OCI-LY7 (cell line): ENCODE data around the gene DMXL1. TPM values are rescaled to one million over a fixed set of nuclear protein-coding genes. Genes with fewer than 3 reads are reported as not detected.

ENCODE experiments used
- BruUV-seq: library from RNA; stranded (reverse); fragments of 400-500 nt; replicated peaks from 2 replicates; lab custom pipeline; 2021; lab: Mats Ljungman, UMichigan
- CTCF ChIA-PET: fragments of 300-600 bp; sonication (Branson Sonifier 250); formaldehyde crosslinking; loops from one replicate; lab custom pipeline; 2022; ENCODE audit warnings: antibody characterized with exemption; ENCODE audit not compliant: unreplicated experiment; lab: Charles Lee
- POLR2A ChIA-PET: fragments of 300-600 bp; sonication (Branson Sonifier 250); formaldehyde crosslinking; loops from one replicate; lab custom pipeline; 2022; ENCODE audit warnings: antibody characterized with exemption; lab: Charles Lee
- DNase-seq: peaks from one replicate; pipeline ENCODE4 v3.0.0-alpha.2; 2015; ENCODE audit warnings: low spot score
- H2AFZ ChIP-seq: fragments of 200-600 bp; sonication (generic), shearing (Covaris generic); 2 replicates; pipeline ENCODE4 v1.6.1; 2014; ENCODE audit warnings: mild to moderate bottlenecking, antibody characterized with exemption, low read length, moderate library complexity
- H3K27ac ChIP-seq: fragments of 200-600 bp; sonication (generic); 2 replicates; pipeline ENCODE4 v1.5.1; 2014; ENCODE audit warnings: mixed run types, low read depth, mild to moderate bottlenecking, moderate library complexity, low read length, inconsistent platforms; ENCODE audit not compliant: poor library complexity, severe bottlenecking
- H3K36me3 ChIP-seq: fragments of 200-600 bp; sonication (generic); 2 replicates; pipeline ENCODE4 v1.6.1; 2014; ENCODE audit warnings: mild to moderate bottlenecking, antibody characterized with exemption, low read length, moderate library complexity, mixed read lengths; ENCODE audit not compliant: insufficient read depth
- H3K4me1 ChIP-seq: fragments of 200-600 bp; sonication (generic); 2 replicates; pipeline ENCODE4 v1.5.1; 2014; ENCODE audit warnings: mild to moderate bottlenecking, low read length; ENCODE audit not compliant: insufficient read depth, poor library complexity, severe bottlenecking
- H3K4me2 ChIP-seq: fragments of 200-600 bp; sonication (generic); 2 replicates; pipeline ENCODE4 v1.6.1; 2014; ENCODE audit warnings: mild to moderate bottlenecking, low read length
- H3K4me3 ChIP-seq: fragments of 200-600 bp; sonication (generic); 2 replicates; pipeline ENCODE4 v1.5.1; 2014; ENCODE audit warnings: mild to moderate bottlenecking, low read depth, low read length; ENCODE audit not compliant: poor library complexity, severe bottlenecking
- H3K79me2 ChIP-seq: fragments of 200-600 bp; sonication (generic); 2 replicates; pipeline ENCODE4 v1.6.1; 2016; ENCODE audit warnings: low read depth, mild to moderate bottlenecking, low read length, moderate library complexity, mixed read lengths; ENCODE audit not compliant: insufficient read depth
- H3K9me2 ChIP-seq: fragments of 200-600 bp; sonication (generic); 2 replicates; pipeline ENCODE4 v1.6.1; 2016; ENCODE audit warnings: mild to moderate bottlenecking, low read length, mixed read lengths; ENCODE audit not compliant: insufficient read depth
- H3K9me3 ChIP-seq: fragments of 200-600 bp; sonication (generic); 2 replicates; pipeline ENCODE4 v1.6.1; 2014; ENCODE audit warnings: mild to moderate bottlenecking, mixed run types, low read length, mixed read lengths
- H4K20me1 ChIP-seq: fragments of 200-600 bp; sonication (generic); 2 replicates; pipeline ENCODE4 v1.6.1; 2014; ENCODE audit warnings: mild to moderate bottlenecking, antibody characterized with exemption, low read length, moderate library complexity, mixed read lengths; ENCODE audit not compliant: insufficient read depth
- CTCF ChIP-seq: fragments of 200-600 bp; sonication (generic); conservative IDR thresholded peaks from 2 replicates; pipeline ENCODE4 v1.5.1; 2014; ENCODE audit warnings: mild to moderate bottlenecking, antibody characterized with exemption, low read length, moderate library complexity, mixed read lengths
- EZH2phosphoT487 ChIP-seq: fragments of 200-600 bp; sonication (generic); IDR thresholded peaks from 2 replicates; pipeline ENCODE4 v1.6.1; 2018; ENCODE audit warnings: low read depth, borderline replicate concordance, mild to moderate bottlenecking, mixed run types, antibody characterized with exemption, low read length, moderate library complexity, mixed read lengths
- intact Hi-C: fragments of 100-400 bp; cut with micrococcal nuclease; formaldehyde crosslinking; loops from one replicate; pipeline ENCODE4 v1.10.0; 2022; ENCODE audit not compliant: unreplicated experiment
- total RNA-seq, 2 experiments: library from RNA; depleted of rRNA in 1 of 2; stranded (reverse); fragments of >200 nt in 1 of 2; shearing (Covaris generic) in 1 of 2; gene quantifications; 2 replicates each; pipeline ENCODE4 v1.2.3, GENCODE V29; 2014 to 2022

Gene DMXL1
- total RNA-seq, 2 experiments from 2014 or later = 76.6 to 79.4 TPM

GRCh38 chr5:119270960-119271757 is 200.3 kb downstream of the DMXL1 start:
- Histone ChIP-seq H3K4me3 (peak overlapping the region; percentile 84), H4K20me1 (no peaks in the 10 kb centered on the region), H3K27ac (peak overlapping the region; percentile 7), H3K9me3 (no peaks in the 10 kb centered on the region), H3K4me1 (peaks cover 75% of the 10 kb centered on the region), H3K36me3 (no peaks in the 10 kb centered on the region), H3K4me2 (peak overlapping the region; percentile 97), H3K79me2 (peaks cover 50% of the 10 kb centered on the region; the same call in 1 of the 2 replicates), H3K9me2 (no peaks in the 10 kb centered on the region), H2AFZ (no peak overlapping the region)
- CTCF ChIA-PET = no interaction called here
- intact Hi-C loops = no loop called here
- DNase-seq = no peak
- TF ChIP-seq CTCF (no peak), EZH2phosphoT487 (no peak)
- POLR2A ChIA-PET = interaction anchor here (1.0 to 4.8 kb wide), 14 partner anchors 8 to 196 kb away, joined by 3 to 46 read pairs (median 8); no protein-coding TSS in a partner anchor
- BruUV-seq = no TSS peak

- Histone ChIP-seq H3K9me3 (no peaks in the 10 kb centered on the region), H4K20me1 (no peaks in the 10 kb centered on the region), H3K4me2 (peak overlapping the region; percentile 97), H3K36me3 (no peaks in the 10 kb centered on the region), H3K4me3 (peak overlapping the region; percentile 84), H3K9me2 (no peaks in the 10 kb centered on the region), H3K79me2 (peaks cover 51% of the 10 kb centered on the region; the same call in 1 of the 2 replicates), H2AFZ (no peak overlapping the region), H3K4me1 (peaks cover 84% of the 10 kb centered on the region), H3K27ac (peak overlapping the region; percentile 98)
- TF ChIP-seq EZH2phosphoT487 (no peak), CTCF (no peak)
- DNase-seq = no peak
- BruUV-seq = no TSS peak
- CTCF ChIA-PET = interaction anchor here (1.6 kb wide), 1 partner anchor 284 kb away, joined by 4 read pairs; the partner anchor contains the start of gene DTWD2
- intact Hi-C loops = no loop called here
- POLR2A ChIA-PET = interaction anchor here (0.5 to 4.9 kb wide), 14 partner anchors 9 to 201 kb away, joined by 3 to 46 read pairs (median 5); partner anchors contain the start of genes DMXL1 and TNFAIP8
These were observed 201.2 kb downstream of the DMXL1 start for GRCh38 chr5:119271758-119272730.
